22Rv1 (cell line): ENCODE results near the gene SLC6A6.

Source experiments
- H3K27ac ChIP-seq: fragments of 450-650 bp; 2 replicates; pipeline ENCODE4 v1.5.1; 2017
- CTCF ChIP-seq: fragments of 450-650 bp; IDR thresholded peaks from 2 replicates; pipeline ENCODE4 v1.5.1; 2017; ENCODE audit warnings: mild to moderate bottlenecking
- ZFX ChIP-seq: fragments of 450-650 bp; IDR thresholded peaks from 2 replicates; pipeline ENCODE4 v1.6.1; 2017; ENCODE audit warnings: antibody characterized with exemption, borderline replicate concordance

SLC6A6 gene

GRCh38 chr3:14374444-14374883 is 27.9 kb upstream of the SLC6A6 start:
- TF ChIP-seq CTCF (no peak), ZFX (no peak)

GRCh38 chr3:14375192-14375591 is 27.2 kb upstream of the SLC6A6 start:
- no peak overlapping the region for H3K27ac ChIP-seq
- TF ChIP-seq CTCF (no peak), ZFX (no peak)

More at GRCh38 chr3:14374444-14374883, 27.9 kb upstream of the SLC6A6 start:
- no peak overlapping the region for H3K27ac ChIP-seq

GRCh38 chr3:14376348-14377043 is 25.9 kb upstream of the SLC6A6 start:
- TF ChIP-seq ZFX (no peak), CTCF (no peak)
- no peak overlapping the region for H3K27ac ChIP-seq

- no peak overlapping the region for H3K27ac ChIP-seq
- TF ChIP-seq CTCF (no peak), ZFX (no peak)
Measured at GRCh38 chr3:14377044-14377837, 25.2 kb upstream of the SLC6A6 start.

- H3K27ac ChIP-seq: no peak overlapping the region
- TF ChIP-seq ZFX: no peak
Measured at GRCh38 chr3:14377838-14378169, 24.6 kb upstream of the SLC6A6 start.

- H3K27ac ChIP-seq: no peak overlapping the region
Measured at GRCh38 chr3:14378415-14378814, 24.0 kb upstream of the SLC6A6 start.

GRCh38 chr3:14379843-14380242 is 22.6 kb upstream of the SLC6A6 start:
- TF ChIP-seq ZFX (no peak), CTCF (no peak)
- no peak overlapping the region for H3K27ac ChIP-seq

More at GRCh38 chr3:14378415-14378814, 24.0 kb upstream of the SLC6A6 start:
- TF ChIP-seq CTCF (no peak), ZFX (no peak)
